ENCODE data around the gene STARD7. TPM values are rescaled to one million over a fixed set of nuclear protein-coding genes. Genes with fewer than 3 reads are reported as not detected.

The STARD7 gene
- total and polyA plus RNA-seq, 2 of the 13 experiments (the other 11 are each of a cell fraction or from before 2014, with no cell fraction given), result 88.2 to 300 TPM

GRCh38 chr2:96180521-96180920 lies 28.1 kb downstream of the STARD7 start:
- no TSS peak for BruUV-seq (replicated peaks)
- peaks cover 8 to 15% of the 10 kb centered on the region in 2 experiments for H3K36me3 ChIP-seq (replicated peaks in 1 of 2; ENCODE audit: control insufficient read depth in 1 of 2, insufficient read depth in 2 of 2, low read length in 2 of 2)
- ChIA-PET POLR2A (interaction anchor here (1.3 kb wide), 1 partner anchor 28 kb away, joined by 4 read pairs; the partner anchor contains the start of gene STARD7), CTCF (ENCODE audit: low intra/inter-chr PET ratio, low total read pairs) (no interaction called here)
- no peak overlapping the region for H3K9ac ChIP-seq (ENCODE audit: insufficient read depth, low read depth, low read length)
- H2AFZ ChIP-seq (ENCODE audit: low read length), result no peak overlapping the region
- no peaks in the 10 kb centered on the region for H3K4me1 ChIP-seq (ENCODE audit: insufficient read depth, low read length)
- H3K4me3 ChIP-seq (replicated peaks in 1 of 3; ENCODE audit: insufficient read depth in 1 of 3, low read depth in 2 of 3, low read length in 3 of 3), result no peak overlapping the region
- FAIRE-seq (no peak), ATAC-seq (no peak), DNase-seq (ENCODE audit: low spot score) (no peak)
- peaks cover 0 to 9% of the 10 kb centered on the region in 2 experiments; a peak in 2 of 5 replicates for H3K27me3 ChIP-seq (ENCODE audit: control insufficient read depth in 1 of 2, insufficient read depth in 2 of 2, low read length in 2 of 2)
- H4K20me1 ChIP-seq (ENCODE audit: insufficient read depth, low read length), result no peaks in the 10 kb centered on the region
- in situ Hi-C loops (cut with HindIII; ENCODE audit: extremely low pct_ligation_motif_present, low pct_unique_long_range_greater_than_20kb), result no loop called here
- no peaks in the 10 kb centered on the region for H3K9me3 ChIP-seq (ENCODE audit: low read length)
- H3K79me2 ChIP-seq (ENCODE audit: insufficient read depth, low read length), result no peaks in the 10 kb centered on the region
- no peak overlapping the region for H3K27ac ChIP-seq (ENCODE audit: extremely low read length, insufficient read depth, low read length)
- intact Hi-C loops (cut with micrococcal nuclease; ENCODE audit: unreplicated experiment), result no loop called here
- H3K4me2 ChIP-seq (ENCODE audit: low read depth, low read length), result no peak overlapping the region
- TF ChIP-seq DBP (CRISPR knock-in tag; IDR thresholded peaks at IDR 0.05; ENCODE audit: not compliant biosample characterization), result no peak
- no peak for TF ChIP-seq ZNF337 (CRISPR knock-in tag; IDR thresholded peaks at IDR 0.05; ENCODE audit: borderline replicate concordance, low read depth)
- no peak for TF ChIP-seq PREB (CRISPR knock-in tag; IDR thresholded peaks at IDR 0.05)
- TF ChIP-seq MIER3 (CRISPR knock-in tag; IDR thresholded peaks at IDR 0.05; ENCODE audit: borderline replicate concordance), result no peak
- TF ChIP-seq ZFP1 (CRISPR knock-in tag; IDR thresholded peaks at IDR 0.05), result no peak
- TF ChIP-seq ZUFSP (CRISPR knock-in tag; IDR thresholded peaks at IDR 0.05; ENCODE audit: borderline replicate concordance), result no peak
- TF ChIP-seq TOPORS (CRISPR knock-in tag; IDR thresholded peaks at IDR 0.05), result no peak
- TF ChIP-seq ISL2 (CRISPR knock-in tag; IDR thresholded peaks at IDR 0.05), result no peak
- no peak for TF ChIP-seq ELF4 (CRISPR knock-in tag; IDR thresholded peaks at IDR 0.05; ENCODE audit: borderline replicate concordance)
- TF ChIP-seq PAXIP1 (CRISPR knock-in tag; conservative IDR thresholded peaks at IDR 0.05), result no peak
- TF ChIP-seq XBP1 (CRISPR knock-in tag; IDR thresholded peaks at IDR 0.05), result no peak
- no peak for TF ChIP-seq ZNF740 (CRISPR knock-in tag; IDR thresholded peaks at IDR 0.05)
- TF ChIP-seq ATF4 (CRISPR knock-in tag; IDR thresholded peaks at IDR 0.05), result no peak
- TF ChIP-seq KAT7 (CRISPR knock-in tag; IDR thresholded peaks at IDR 0.05; ENCODE audit: borderline replicate concordance), result no peak
